ENCODE measurements around the gene DNAH10.

DNAH10 gene

GRCh38 chr12:123859035-123859434 is 96.9 kb downstream of the DNAH10 start:
- Histone ChIP-seq H3K4me1 (ENCODE audit: insufficient read depth, low read length) (no peaks in the 10 kb centered on the region), H3K9me3 (ENCODE audit: insufficient read depth, low read depth, low read length) (no peaks in the 10 kb centered on the region), H3K27ac (ENCODE audit: low read depth, low read length) (no peak overlapping the region), H3K27me3 (ENCODE audit: insufficient read depth, low read length) (no peaks in the 10 kb centered on the region), H3K36me3 (ENCODE audit: insufficient read depth, low read length) (no peaks in the 10 kb centered on the region), H3K4me3 (ENCODE audit: low read length) (no peak overlapping the region), H3K9ac (ENCODE audit: low read depth, low read length) (no peak overlapping the region)
- 67% methylated on average over 13 of the region's 13 CpGs for WGBS

DNA sequence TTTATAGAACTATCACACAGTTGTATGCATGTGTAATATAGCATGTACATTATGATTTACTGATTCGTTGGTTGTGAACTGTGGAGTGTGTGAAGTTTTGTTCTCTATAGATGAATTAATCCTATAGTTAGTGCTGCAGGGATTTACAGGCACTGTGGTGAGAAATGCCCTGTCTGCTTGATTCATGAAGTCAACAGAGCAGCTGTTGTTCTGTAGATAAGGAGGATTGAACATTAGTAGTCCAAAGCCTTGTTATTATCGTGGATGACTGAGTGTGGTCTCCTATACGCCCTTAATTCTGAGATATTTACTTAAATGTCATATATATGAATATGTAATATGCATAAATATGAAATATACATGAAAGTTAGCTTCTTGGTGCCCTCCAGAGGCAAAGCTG is 98.3 kb downstream of the DNAH10 start:
- WGBS, result 87% methylated on average over 2 of the region's 3 CpGs

DNA sequence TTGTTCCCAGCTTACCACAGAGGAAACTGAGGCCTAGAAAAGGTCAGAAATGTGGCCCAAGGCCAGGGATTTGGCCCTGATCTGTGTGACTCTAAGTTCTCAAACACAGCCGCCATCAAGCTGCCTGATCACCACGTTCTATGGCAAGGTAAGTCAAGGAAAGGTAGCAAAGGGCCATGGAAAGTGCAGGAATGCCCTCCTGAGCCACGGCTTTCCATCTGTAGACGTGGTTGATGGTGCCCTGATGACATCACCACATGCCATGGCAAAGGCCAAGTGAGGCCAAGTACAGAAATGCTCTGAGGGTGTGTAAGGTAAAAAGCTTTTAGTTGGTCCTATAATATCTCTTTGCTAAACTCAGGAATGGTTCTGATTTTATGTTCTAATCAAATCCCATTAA is 99.3 kb downstream of the DNAH10 start:
- Histone ChIP-seq H3K4me1 (ENCODE audit: insufficient read depth, low read length) (no peaks in the 10 kb centered on the region), H3K36me3 (ENCODE audit: insufficient read depth, low read length) (no peaks in the 10 kb centered on the region), H3K9ac (ENCODE audit: low read depth, low read length) (no peak overlapping the region), H3K27ac (ENCODE audit: low read depth, low read length) (no peak overlapping the region), H3K4me3 (ENCODE audit: low read length) (no peak overlapping the region), H3K9me3 (ENCODE audit: insufficient read depth, low read depth, low read length) (no peaks in the 10 kb centered on the region), H3K27me3 (ENCODE audit: insufficient read depth, low read length) (no peaks in the 10 kb centered on the region)
- WGBS, result 90% methylated on average over 4 of the region's 4 CpGs

More for the DNA sequence above, 98.3 kb downstream of the DNAH10 start:
- Histone ChIP-seq H3K4me3 (ENCODE audit: low read length) (no peak overlapping the region), H3K27me3 (ENCODE audit: insufficient read depth, low read length) (no peaks in the 10 kb centered on the region), H3K4me1 (ENCODE audit: insufficient read depth, low read length) (no peaks in the 10 kb centered on the region), H3K27ac (ENCODE audit: low read depth, low read length) (no peak overlapping the region), H3K9ac (ENCODE audit: low read depth, low read length) (no peak overlapping the region), H3K9me3 (ENCODE audit: insufficient read depth, low read depth, low read length) (no peaks in the 10 kb centered on the region), H3K36me3 (ENCODE audit: insufficient read depth, low read length) (no peaks in the 10 kb centered on the region)

- H3K9ac ChIP-seq (ENCODE audit: low read depth, low read length), result no peak overlapping the region
- no peak overlapping the region for H3K27ac ChIP-seq (ENCODE audit: low read depth, low read length)
- no peaks in the 10 kb centered on the region for H3K9me3 ChIP-seq (ENCODE audit: insufficient read depth, low read depth, low read length)
- H3K4me3 ChIP-seq (ENCODE audit: low read length), result no peak overlapping the region
- 73% methylated on average over 1 of the region's 1 CpG for WGBS
- H3K4me1 ChIP-seq (ENCODE audit: insufficient read depth, low read length), result no peaks in the 10 kb centered on the region; the same call in 1 of the 2 replicates
- no peaks in the 10 kb centered on the region for H3K36me3 ChIP-seq (ENCODE audit: insufficient read depth, low read length)
- peaks cover 7% of the 10 kb centered on the region; the same call in 1 of the 2 replicates for H3K27me3 ChIP-seq (ENCODE audit: insufficient read depth, low read length)
Observed at GRCh38 chr12:123867141-123867540, 105.0 kb downstream of the DNAH10 start.

DNA sequence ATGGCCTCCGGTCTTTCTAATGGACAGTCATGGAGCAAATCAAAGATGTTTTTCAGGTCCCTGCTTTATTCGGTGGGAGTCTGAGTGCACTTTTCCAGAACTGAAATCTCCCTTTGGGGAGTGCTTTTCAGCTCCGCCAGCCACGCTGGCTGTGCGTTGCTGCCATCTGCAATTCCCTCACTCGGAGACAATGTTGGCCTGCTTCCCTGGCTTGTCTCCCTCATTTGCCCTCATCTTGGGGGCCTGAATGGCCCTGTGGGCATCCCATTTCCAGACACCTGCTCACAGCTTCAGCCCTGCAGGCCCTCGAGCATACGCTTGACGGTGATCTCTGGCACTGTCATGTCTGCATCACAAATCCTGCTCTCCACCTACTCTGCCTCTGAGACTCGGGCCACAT is 106.7 kb downstream of the DNAH10 start:
- no peaks in the 10 kb centered on the region for H3K36me3 ChIP-seq (ENCODE audit: insufficient read depth, low read length)
- peaks cover 7% of the 10 kb centered on the region; the same call in 1 of the 2 replicates for H3K27me3 ChIP-seq (ENCODE audit: insufficient read depth, low read length)
- 93% methylated on average over 10 of the region's 10 CpGs for WGBS

GRCh38 chr12:123873793-123874192 is 111.7 kb downstream of the DNAH10 start:
- Histone ChIP-seq H3K36me3 (ENCODE audit: insufficient read depth, low read length) (no peaks in the 10 kb centered on the region), H3K4me3 (ENCODE audit: low read length) (no peak overlapping the region), H3K27me3 (ENCODE audit: insufficient read depth, low read length) (peaks cover 8% of the 10 kb centered on the region; the same call in 1 of the 2 replicates), H3K4me1 (ENCODE audit: insufficient read depth, low read length) (no peaks in the 10 kb centered on the region; the same call in 1 of the 2 replicates), H3K27ac (ENCODE audit: low read depth, low read length) (no peak overlapping the region), H3K9ac (ENCODE audit: low read depth, low read length) (no peak overlapping the region), H3K9me3 (ENCODE audit: insufficient read depth, low read depth, low read length) (no peaks in the 10 kb centered on the region)
- WGBS, result 88% methylated on average over 3 of the region's 3 CpGs

More for the DNA sequence above, 106.7 kb downstream of the DNAH10 start:
- H3K4me3 ChIP-seq (ENCODE audit: low read length), result no peak overlapping the region
- no peak overlapping the region for H3K9ac ChIP-seq (ENCODE audit: low read depth, low read length)
- no peaks in the 10 kb centered on the region; the same call in 1 of the 2 replicates for H3K4me1 ChIP-seq (ENCODE audit: insufficient read depth, low read length)
- no peaks in the 10 kb centered on the region for H3K9me3 ChIP-seq (ENCODE audit: insufficient read depth, low read depth, low read length)
- no peak overlapping the region for H3K27ac ChIP-seq (ENCODE audit: low read depth, low read length)

- no peaks in the 10 kb centered on the region for H3K4me1 ChIP-seq (ENCODE audit: insufficient read depth, low read length)
- 88% methylated on average over 6 of the region's 6 CpGs for WGBS
- no peak overlapping the region for H3K4me3 ChIP-seq (ENCODE audit: low read length)
- H3K27ac ChIP-seq (ENCODE audit: low read depth, low read length), result no peak overlapping the region
- H3K36me3 ChIP-seq (ENCODE audit: insufficient read depth, low read length), result no peaks in the 10 kb centered on the region
- peaks cover 4% of the 10 kb centered on the region; the same call in 1 of the 2 replicates for H3K27me3 ChIP-seq (ENCODE audit: insufficient read depth, low read length)
- H3K9ac ChIP-seq (ENCODE audit: low read depth, low read length), result no peak overlapping the region
- H3K9me3 ChIP-seq (ENCODE audit: insufficient read depth, low read depth, low read length), result no peaks in the 10 kb centered on the region
Observed at GRCh38 chr12:123877968-123878367, 115.9 kb downstream of the DNAH10 start.

DNA sequence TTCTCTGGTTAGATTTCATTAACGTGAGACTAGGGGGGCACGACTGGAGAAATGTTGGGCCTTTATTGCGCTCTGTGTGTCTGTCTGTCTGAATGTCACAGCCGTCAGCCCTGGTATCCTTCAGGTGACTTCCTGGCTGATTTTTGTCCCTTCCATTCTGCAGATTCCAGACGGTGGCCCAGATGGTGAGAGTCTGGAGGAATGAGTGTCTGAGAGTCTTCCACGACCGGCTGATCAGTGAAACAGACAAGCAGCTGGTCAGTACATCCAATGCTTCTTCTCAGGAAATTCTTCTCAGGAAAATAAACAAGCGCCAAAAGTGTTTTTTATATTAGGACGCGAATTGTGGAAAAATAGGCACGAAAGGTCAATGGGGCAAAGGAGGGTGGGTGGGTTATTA is 117.0 kb downstream of the DNAH10 start:
- Histone ChIP-seq H3K9ac (ENCODE audit: low read depth, low read length) (no peak overlapping the region), H3K27ac (ENCODE audit: low read depth, low read length) (no peak overlapping the region), H3K4me1 (ENCODE audit: insufficient read depth, low read length) (no peaks in the 10 kb centered on the region), H3K9me3 (ENCODE audit: insufficient read depth, low read depth, low read length) (no peaks in the 10 kb centered on the region), H3K4me3 (ENCODE audit: low read length) (no peak overlapping the region), H3K36me3 (ENCODE audit: insufficient read depth, low read length) (no peaks in the 10 kb centered on the region), H3K27me3 (ENCODE audit: insufficient read depth, low read length) (peaks cover 4% of the 10 kb centered on the region; the same call in 1 of the 2 replicates)
- 89% methylated on average over 11 of the region's 11 CpGs for WGBS

GRCh38 chr12:123879691-123880090 is 117.6 kb downstream of the DNAH10 start:
- no peaks in the 10 kb centered on the region for H3K36me3 ChIP-seq (ENCODE audit: insufficient read depth, low read length)
- H3K4me3 ChIP-seq (ENCODE audit: low read length), result no peak overlapping the region
- no peaks in the 10 kb centered on the region for H3K9me3 ChIP-seq (ENCODE audit: insufficient read depth, low read depth, low read length)
- no peak overlapping the region for H3K9ac ChIP-seq (ENCODE audit: low read depth, low read length)
- no peak overlapping the region for H3K27ac ChIP-seq (ENCODE audit: low read depth, low read length)
- no peaks in the 10 kb centered on the region for H3K27me3 ChIP-seq (ENCODE audit: insufficient read depth, low read length)
- H3K4me1 ChIP-seq (ENCODE audit: insufficient read depth, low read length), result no peaks in the 10 kb centered on the region
- 96% methylated on average over 14 of the region's 14 CpGs for WGBS

DNA sequence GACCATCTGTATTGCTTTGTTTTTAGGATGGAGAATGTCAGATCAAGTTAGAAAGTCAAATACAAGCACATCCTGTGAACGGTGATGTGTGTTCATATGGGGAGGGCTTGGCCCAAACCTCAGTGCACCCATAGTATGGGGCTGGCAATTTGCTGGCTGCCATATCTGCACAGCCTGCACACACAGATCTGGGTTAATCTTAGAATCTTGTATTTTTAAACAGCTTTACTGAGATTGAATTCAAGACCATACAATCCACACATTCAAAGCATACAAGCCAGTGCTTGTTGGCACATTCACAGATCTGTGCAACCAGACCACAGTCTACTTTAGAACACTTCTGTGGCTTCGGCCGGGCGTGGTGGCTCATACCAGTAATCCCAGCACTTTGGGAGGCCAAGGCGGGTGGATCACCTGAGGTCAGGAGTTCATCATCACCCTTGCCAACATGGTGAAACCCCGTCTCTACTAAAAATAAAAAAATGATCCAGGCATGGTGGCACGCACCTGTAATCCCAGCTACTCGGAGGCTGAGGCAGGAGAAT is 120.1 kb downstream of the DNAH10 start:
- H3K4me1 ChIP-seq (ENCODE audit: insufficient read depth, low read length), result no peaks in the 10 kb centered on the region
- 82% methylated on average over 8 of the region's 8 CpGs for WGBS
- no peaks in the 10 kb centered on the region for H3K36me3 ChIP-seq (ENCODE audit: insufficient read depth, low read length)
- H3K4me3 ChIP-seq (ENCODE audit: low read length), result no peak overlapping the region
- H3K9me3 ChIP-seq (ENCODE audit: insufficient read depth, low read depth, low read length), result no peaks in the 10 kb centered on the region
- H3K27me3 ChIP-seq (ENCODE audit: insufficient read depth, low read length), result no peaks in the 10 kb centered on the region
- no peak overlapping the region for H3K27ac ChIP-seq (ENCODE audit: low read depth, low read length)
- H3K9ac ChIP-seq (ENCODE audit: low read depth, low read length), result no peak overlapping the region

DNA sequence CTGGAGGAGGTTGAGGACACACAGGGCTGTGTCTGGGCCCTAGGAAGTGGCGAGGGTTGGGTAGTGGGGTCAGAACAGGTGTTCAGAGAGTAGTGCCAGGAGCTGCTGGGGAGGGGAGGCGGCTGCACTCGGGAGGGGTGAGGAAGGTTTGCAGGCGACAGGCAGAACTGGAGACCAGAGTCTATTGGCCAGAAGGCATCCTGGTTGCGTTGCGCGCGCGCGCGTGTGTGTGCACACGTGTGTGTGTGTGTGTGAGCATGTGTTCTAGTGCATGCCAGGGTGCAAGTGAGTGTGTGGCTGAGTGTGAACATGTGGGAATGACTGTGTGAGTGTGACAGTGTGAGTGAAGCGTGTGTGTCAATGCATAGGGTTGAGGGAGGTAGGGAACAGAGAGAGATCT is 124.2 kb downstream of the DNAH10 start:
- no peak overlapping the region for H3K9ac ChIP-seq (ENCODE audit: low read depth, low read length)
- H3K4me1 ChIP-seq (ENCODE audit: insufficient read depth, low read length), result no peaks in the 10 kb centered on the region
- no peak overlapping the region for H3K27ac ChIP-seq (ENCODE audit: low read depth, low read length)
- 88% methylated on average over 13 of the region's 13 CpGs for WGBS
- no peak overlapping the region for H3K4me3 ChIP-seq (ENCODE audit: low read length)
- H3K27me3 ChIP-seq (ENCODE audit: insufficient read depth, low read length), result no peaks in the 10 kb centered on the region
- H3K36me3 ChIP-seq (ENCODE audit: insufficient read depth, low read length), result no peaks in the 10 kb centered on the region
- no peaks in the 10 kb centered on the region for H3K9me3 ChIP-seq (ENCODE audit: insufficient read depth, low read depth, low read length)
